Stimulated activated CD8-positive, alpha-beta memory T cell treated with anti-CD3 and anti-CD28 coated beads, Interleukin-4, amount 100 ng/mL, for 1 hour (primary cell): Measurements from ENCODE around the gene REC8.
A peak's percentile ranks its signal among the peaks of the same experiment; 100 is the strongest.

ENCODE experiments used
- DNase-seq, 2 donors: peaks; one replicate each; pipeline ENCODE4 v3.0.0-alpha.2; 2020; ENCODE audit warnings: low read depth in 2 of 2, low spot score in 1 of 2

The REC8 gene

DNA sequence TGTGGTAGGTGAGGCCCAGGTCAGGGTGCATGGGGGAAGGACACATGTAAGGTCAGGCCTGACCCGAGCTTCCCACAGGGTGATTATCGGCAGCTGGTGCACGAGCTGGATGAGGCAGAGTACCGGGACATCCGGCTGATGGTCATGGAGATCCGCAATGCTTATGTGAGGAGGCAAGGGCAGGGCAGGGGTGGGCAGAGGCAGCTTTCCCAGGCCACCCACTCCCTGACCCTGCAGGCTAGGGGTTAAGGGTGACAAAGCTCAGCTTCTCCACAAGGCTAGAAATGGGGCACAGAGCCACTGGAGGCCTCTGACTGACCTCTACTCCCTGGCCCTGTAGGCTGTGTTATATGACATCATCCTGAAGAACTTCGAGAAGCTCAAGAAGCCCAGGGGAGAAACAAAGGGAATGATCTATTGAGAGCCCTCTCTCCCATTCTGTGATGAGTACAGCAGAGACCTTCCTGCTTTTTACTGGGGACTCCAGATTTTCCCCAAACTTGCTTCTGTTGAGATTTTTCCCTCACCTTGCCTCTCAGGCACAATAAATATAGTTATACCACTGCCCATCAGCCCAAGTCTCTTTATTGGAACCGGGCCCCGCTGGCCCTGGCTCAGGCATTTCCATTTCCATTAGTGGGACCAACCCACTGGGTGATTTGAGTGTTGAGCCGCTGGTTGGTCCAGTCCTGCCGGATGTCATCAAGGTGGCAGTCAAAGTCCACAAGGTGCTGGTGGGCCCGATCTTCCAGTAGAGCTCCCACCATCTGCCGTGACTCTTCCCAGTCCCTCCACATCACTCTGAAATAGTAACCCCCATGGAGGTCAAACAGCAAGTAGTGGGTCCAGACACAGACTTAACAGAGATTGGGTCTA lies 33.2 kb upstream of the REC8 start:
- DNase-seq = no peak

DNA sequence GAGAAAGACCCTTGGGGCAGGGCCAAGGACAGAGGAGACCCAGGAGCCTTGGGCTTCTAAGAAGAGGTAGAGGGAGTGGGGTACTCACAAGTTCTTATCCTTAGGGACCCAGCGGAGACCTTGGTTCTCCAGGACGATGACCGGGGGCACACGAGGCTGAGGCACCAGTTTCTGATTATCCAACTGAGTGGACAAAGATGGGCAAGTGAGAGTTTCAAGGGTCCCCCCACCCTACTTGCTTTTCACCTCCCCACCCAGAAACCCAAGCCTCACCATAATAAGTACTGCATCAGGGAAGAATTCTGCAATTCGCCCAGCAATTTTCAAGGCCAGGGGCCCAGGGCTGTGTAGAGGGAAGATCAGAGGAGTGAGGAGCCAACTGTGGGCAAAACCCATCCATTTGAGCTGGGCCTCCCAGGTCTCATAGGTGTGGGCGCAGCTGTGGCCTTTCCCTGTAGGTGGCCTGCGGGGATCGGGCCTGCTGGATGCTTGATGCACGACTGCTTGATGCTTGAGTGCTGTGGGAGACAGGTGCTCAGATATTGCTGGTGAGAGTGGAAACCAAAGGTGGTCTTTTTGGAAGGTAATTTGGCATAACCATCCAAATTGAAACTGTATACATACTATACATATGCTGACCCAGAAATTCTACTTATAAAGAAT lies 32.5 kb upstream of the REC8 start:
- no peak for DNase-seq

DNA sequence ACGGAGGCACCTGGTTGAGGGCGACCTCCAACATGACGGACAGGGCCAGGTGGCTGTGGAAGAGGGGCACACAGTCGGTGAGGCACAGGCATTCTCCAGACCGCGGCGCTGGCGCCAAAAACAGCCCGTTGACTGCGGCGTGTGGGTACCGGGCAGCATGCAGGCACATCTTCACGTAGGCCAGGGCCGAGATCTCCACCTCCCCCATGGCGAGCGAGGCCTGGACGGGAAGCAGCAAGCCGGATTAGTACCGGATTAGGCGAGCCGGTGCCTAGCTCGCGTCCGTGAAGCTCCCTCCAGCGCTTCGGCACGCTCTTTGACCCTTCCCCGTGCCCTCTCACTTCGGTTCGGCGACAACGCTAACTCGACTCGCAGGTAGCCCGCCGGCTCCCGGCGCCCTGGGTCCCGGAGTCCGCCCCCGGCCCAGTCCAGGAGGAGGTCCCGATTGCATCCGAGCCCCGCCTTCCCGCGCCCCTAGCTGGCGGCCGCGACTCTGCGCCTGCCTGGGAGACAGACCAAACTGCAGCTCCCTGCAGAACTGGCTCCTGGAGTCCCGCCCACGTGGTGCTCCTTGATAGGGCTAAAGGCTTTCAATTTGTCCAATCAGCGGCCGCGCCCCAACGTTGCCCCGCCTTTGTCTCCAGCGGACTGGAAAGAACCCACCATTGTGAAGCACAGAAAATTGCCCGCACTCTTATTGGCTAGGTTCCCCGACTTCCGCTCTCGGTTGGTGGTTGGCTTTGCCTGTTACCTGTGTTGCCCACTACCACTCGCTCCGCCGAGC lies 30.6 kb upstream of the REC8 start, which contains the start of gene EMC9:
EMC9 (minus strand) TSS at position 495 of the 784 bp plus-strand sequence; CDS start at position 208, 287 bp downstream.
- peak; percentile 98 to 99 for DNase-seq

DNA sequence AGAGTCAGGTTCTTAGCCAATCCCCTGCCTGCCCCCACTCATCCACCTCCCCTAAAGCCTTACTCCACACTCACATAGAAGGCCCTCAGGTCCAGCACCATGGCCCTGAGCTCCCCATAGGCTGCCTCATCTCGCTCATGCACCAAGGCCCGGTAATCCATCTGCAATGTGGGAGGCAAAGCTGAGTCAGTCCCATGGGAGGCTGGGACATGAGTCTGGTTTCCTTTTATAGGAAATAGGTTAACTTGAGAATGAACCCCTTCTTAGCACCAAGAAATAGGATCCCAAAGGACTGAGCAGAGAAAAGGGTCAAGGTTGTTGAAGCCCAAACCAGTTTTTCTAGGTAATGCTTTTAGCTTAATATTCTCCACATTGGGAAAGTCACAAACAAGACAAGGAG lies 28.4 kb upstream of the REC8 start:
- DNase-seq = no peak

DNA sequence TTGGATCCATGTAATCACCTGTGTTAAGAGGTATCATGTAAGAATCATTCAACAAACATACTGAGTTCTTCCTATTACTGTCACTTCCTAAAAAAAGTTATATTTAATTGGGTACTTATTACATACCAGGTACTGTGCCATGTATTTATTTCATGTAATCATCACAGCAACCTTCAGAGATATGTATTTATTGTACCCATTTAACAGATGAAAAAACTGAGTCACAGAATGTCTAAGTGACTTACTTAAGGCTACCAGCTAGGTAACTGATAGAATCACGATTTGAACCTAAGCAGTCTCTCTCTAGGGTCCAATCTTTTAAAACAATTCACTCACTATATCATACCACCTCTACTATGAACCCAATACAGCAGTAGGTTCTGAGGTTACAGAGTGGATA lies 27.4 kb upstream of the REC8 start:
- DNase-seq = no peak

DNA sequence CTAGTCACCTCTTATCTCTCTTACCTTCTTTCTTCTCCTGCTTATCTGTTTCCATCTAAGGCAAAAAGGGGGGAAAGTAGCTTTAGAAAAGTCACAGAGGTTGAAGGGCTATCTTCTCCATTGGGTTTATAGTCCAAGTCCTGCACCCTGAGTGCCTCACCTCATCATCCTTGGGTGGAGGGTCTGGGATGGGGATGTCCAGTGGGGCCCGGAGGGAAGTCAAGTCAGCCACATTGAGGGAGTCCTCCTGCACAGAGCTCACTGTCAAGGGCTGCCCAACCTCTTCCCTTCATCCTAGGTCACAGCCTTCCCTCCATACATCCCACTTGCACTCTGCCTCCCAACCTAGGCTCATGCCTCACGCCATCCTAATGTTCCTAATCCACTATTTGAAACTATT lies 26.7 kb upstream of the REC8 start:
- DNase-seq = no peak

DNA sequence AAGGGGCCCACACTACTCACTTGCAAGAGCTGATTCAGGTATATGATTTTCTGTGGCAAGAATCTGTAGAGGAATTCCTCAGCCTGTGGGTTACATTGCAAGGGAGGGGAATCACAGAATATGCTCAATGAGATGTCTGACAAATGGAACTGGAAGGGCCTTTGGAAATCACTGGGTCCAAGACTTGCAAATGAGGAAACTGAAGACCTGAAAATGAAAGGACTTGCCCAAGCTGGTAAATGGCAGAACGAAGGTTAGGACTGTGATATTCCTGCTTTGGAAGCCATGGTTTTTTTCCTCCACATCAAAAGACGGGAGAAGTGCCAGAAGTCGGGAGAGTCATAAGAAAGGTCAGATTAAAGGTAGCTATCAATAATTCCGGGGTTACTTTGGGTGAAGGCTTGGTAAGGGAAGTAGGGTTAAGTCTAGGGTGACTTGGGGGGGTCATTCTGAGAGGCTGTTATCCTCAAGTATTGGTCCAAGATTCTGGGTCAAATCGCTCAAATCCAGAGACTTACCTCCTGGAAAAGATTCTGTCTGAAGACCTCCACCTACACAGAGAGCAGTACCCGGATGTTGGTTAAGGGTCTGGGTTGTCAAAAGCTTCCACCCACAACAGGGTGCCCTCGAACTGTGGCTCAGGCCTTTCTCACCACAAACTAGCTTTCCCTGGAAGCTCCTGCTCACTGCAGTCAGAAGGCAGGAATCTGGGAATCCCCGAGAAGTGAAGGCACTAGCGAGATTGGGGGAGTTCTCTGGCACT lies 26.0 kb upstream of the REC8 start:
- DNase-seq = no peak

DNA sequence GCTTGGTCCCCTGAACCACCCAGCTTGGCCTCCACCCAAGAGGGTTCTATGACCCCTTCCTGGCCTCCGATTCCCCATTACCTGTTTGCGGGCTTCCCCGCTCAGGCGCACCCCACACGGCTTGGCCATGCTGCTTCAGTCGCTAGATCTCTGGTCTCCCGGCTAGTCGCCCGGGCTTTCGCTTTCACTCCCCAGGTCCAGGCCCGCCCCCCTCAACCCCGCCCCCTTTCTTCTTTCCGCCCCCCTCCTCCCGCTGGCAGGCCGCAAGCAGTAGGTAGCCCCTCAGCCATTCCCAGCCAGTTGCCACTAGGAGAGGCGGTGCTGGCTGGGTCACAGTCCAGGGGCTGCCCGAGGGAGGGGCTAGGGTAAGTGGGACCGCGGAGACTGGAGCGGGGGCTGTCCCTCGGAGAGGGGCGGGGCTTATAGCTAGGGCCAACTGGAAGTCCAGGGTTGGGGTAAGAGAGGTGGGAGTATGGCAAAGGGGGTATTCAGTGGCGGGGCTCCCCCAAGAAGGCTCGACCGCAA lies 25.4 kb upstream of the REC8 start, which contains the start of gene PSME2:
PSME2 (minus strand) TSS at position 158 of the 525 bp plus-strand sequence; CDS start at position 129, 29 bp downstream.
- DNase-seq = peak; percentile 65 to 69

DNA sequence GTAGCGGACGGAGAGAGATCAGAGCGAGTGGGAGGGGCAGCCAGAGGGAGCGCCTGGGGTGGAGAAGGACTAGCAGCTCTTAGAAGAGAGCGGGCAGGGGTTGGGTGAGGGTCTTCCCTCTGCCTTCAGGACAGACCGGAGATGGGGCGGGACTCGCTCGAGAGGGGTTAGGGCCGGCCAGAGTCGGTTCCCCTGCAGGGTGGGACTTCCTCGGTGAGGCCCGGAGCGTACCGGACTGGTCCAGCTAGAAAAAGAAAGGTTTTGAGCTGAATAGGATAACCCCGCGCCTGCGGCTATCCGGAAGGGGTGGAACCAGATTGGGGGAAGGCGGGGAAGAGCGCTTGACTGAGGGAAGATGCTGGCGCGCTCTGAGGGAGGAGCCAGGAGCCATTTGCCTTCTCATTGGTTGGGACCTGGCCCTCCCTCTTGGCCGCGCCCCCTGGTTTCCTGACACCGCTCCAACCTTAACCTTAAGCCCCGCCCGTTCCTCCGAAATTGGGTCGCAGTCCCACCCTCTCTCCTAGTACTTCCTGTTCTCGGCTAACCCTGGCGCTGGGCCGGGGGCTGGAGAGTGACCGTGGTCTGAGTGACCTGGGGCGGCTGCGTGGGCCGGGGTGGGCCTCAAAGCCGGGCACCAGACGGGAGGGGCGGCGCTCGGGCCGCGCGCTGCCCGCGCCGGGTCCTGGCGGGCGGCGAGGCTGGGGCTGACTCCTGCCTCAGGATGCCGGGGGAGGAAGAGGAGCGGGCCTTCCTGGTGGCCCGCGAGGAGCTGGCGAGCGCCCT lies 24.7 kb upstream of the REC8 start, which contains the start of gene RNF31:
RNF31 (plus strand) TSS at position 521 of the 783 bp plus-strand sequence; CDS start at position 722, 201 bp downstream.
- peak; percentile 90 to 94 for DNase-seq

DNA sequence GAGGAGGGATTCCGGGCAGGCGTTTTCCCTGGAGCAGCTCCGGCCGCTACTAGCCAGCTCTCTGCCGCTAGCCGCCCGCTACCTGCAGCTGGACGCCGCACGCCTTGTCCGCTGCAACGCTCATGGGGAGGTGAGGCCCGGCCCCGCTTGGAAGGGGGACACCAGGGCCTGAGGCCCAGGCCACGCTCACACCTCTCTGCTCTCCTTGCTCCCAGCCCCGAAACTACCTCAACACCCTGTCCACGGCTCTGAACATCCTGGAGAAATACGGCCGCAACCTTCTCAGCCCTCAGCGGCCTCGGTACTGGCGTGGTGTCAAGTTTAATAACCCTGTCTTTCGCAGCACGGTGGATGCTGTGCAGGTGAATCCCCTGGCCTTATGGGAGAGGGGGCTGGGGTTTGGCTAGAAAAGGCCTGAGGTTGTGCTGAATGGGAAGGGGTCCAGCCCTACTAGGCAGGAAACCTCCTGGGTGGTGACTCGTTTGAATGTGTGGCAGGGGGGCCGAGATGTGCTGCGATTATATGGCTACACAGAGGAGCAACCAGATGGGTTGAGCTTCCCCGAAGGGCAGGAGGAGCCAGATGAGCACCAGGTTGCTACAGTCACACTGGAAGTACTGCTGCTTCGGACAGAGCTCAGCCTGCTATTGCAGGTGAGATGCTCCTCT lies 24.0 kb upstream of the REC8 start:
- DNase-seq = no peak

DNA sequence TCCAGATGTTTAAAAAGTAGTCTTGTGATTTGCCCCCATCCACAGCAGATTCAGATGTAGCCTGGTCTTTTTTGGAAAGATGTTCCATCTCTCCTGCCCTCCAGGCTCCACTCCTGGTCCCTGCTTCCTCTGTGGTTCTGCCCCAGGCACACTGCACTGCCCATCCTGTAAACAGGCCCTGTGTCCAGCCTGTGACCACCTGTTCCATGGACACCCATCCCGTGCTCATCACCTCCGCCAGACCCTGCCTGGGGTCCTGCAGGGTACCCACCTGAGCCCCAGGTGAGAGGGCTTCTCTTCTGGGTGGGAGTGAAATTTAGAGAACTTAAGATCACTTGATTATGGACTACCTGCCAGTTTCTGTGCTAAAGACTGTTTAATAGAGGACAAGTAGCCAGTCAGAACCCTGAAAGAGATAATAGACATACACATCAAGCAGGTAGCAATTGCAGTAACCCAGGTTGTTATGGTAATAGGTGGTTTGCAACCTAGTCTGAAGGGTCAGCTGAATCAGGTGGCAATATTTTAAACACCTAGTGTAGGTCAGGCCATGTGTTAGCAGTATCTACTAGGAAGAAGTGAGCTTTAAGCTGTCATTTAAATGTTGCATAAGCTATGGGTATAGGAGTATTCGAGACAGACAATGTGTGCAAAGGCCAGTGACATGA lies 22.4 kb upstream of the REC8 start:
- DNase-seq = no peak

DNA sequence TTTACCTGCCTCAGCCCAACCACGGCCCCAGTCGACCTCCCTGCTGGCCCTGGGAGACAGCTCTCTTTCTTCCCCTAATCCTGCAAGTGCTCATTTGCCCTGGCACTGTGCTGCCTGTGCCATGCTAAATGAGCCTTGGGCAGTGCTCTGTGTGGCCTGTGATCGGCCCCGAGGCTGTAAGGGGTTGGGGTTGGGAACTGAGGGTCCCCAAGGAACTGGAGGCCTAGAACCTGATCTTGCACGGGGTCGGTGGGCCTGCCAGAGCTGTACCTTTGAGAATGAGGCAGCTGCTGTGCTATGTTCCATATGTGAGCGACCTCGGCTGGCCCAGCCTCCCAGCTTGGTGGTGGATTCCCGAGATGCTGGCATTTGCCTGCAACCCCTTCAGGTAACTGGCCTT lies 21.8 kb upstream of the REC8 start:
- DNase-seq = no peak

DNA sequence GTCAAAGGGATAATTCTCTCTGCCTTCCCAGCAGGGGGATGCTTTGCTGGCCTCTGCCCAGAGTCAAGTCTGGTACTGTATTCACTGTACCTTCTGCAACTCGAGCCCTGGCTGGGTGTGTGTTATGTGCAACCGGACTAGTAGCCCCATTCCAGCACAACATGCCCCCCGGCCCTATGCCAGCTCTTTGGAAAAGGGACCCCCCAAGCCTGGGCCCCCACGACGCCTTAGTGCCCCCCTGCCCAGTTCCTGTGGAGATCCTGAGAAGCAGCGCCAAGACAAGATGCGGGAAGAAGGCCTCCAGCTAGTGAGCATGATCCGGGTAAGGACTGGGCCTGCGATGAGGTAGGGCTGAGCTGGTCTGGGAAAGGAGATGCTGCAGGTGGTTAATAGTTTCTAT lies 21.3 kb upstream of the REC8 start:
- no peak for DNase-seq

DNA sequence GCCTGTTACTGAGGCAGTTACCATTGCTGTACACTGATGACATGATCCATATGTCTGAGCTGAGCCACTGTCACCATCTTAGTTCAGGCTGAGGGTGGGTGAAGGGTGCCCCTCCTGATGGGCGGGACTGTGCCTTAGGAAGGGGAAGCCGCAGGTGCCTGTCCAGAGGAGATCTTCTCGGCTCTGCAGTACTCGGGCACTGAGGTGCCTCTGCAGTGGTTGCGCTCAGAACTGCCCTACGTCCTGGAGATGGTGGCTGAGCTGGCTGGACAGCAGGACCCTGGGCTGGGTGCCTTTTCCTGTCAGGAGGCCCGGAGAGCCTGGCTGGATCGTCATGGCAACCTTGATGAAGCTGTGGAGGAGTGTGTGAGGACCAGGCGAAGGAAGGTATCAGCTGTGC lies 20.9 kb upstream of the REC8 start:
- DNase-seq = no peak

DNA sequence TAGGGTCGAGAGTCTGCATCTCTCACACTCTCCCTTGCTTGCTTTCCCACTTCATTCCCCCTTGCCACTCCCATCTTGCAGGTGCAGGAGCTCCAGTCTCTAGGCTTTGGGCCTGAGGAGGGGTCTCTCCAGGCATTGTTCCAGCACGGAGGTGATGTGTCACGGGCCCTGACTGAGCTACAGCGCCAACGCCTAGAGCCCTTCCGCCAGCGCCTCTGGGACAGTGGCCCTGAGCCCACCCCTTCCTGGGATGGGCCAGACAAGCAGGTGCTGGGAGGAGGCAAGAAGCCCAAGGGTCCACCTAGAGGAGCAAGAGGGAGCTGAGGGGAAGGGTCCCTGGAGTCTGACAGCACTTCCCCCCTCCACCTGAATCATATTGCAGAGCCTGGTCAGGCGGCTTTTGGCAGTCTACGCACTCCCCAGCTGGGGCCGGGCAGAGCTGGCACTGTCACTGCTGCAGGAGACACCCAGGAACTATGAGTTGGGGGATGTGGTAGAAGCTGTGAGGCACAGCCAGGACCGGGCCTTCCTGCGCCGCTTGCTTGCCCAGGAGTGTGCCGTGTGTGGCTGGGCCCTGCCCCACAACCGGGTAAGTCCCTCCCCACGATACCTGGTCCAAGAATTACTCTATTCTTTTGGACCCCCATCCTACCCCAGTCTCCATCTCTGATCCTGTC lies 20.3 kb upstream of the REC8 start:
- no peak for DNase-seq

DNA sequence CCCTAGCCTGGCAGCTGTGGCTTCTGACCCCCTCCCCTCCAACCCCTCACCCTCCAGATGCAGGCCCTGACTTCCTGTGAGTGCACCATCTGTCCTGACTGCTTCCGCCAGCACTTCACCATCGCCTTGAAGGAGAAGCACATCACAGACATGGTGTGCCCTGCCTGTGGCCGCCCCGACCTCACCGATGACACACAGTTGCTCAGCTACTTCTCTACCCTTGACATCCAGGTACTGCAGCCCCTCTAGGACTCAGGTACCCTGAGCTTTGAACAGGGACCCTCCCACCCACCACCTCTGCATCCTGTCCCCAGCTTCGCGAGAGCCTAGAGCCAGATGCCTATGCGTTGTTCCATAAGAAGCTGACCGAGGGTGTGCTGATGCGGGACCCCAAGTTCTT lies 16.8 kb upstream of the REC8 start:
- DNase-seq = no peak

DNA sequence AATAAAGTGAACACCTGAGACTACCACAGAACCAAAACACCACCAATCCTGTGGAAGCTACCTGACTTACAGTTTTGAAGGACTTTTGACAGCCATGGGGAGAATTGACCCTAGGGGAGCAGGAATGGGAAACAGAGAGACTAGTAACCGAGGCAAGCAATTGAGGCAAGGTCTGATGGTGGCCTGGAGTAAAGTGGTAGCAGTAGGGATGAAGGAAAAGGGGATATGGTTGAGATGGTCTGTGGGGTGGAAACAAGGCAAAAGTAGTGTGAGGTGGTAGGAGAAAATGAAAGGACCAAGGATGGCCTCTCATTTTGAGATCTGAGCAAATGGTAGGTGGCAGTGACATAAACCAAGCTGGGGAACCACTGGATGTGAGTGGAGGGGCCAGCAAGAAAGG lies 15.0 kb upstream of the REC8 start:
- DNase-seq = no peak

DNA sequence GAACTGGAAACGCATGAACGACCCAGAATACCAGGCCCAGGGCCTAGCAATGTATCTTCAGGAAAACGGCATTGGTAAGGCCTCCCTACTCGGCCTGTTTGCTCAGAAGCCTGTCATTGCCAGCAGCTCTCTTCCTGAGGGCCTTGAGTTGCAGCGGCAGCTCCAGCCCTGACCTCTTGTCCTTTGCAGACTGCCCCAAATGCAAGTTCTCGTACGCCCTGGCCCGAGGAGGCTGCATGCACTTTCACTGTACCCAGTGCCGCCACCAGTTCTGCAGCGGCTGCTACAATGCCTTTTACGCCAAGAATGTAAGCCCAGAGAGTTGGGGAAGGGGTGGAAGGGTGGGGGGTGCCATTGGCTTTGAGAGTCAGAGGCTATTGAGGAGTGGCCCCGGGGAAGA lies 14.5 kb upstream of the REC8 start:
- DNase-seq = no peak
